HG03520 (cell line): Measurements from ENCODE around the gene PBRM1.

Experiments used
- ATAC-seq: cut with Tn5 transposase; IDR thresholded peaks from one replicate; pipeline ENCODE4 v1.9.1; 2021; ENCODE audit warnings: mild to moderate bottlenecking, moderate library complexity; ENCODE audit not compliant: unreplicated experiment

Gene PBRM1

DNA sequence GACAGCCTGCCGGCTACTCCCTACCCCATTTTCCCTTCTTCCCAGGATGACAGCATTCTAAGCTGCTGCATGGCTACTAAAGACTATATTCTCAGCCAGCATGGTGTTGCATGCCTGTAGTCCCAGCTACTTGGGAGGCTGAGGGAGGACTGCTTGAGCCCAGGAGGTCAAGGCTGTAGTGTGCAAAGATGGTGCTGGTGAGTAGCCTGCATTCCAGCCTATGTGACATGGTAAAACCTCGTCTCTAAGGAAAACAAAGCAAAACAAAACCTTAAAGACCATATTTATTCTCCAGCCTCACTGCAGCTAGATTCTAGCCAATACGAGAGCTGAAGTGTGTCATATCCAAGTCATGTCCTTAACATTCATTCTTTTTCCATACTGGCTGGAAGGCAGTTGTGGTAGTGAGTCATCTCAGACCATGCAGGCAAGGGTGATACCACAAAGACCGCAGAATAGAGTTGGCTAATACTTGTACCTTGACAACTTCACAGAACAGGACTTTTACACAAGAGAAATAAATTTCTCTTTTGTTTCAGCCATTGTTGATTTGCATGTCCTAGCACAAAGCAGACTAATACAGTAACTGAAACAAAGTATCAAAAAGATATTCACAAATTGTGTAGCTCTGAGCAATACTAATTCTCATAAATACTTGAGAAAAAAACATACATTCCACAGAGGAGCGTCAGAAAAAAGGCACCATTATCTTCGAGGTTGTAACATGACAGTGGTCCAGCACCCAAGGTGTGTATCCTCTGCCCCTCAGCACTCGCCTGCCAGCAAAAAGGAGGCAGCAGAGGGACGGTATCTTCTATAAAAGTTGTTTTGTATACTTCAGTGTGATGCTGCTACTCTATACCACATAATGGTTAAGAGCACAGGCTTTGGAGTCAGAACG is 14.8 kb downstream of the PBRM1 start:
- ATAC-seq, result peak; percentile 75

DNA sequence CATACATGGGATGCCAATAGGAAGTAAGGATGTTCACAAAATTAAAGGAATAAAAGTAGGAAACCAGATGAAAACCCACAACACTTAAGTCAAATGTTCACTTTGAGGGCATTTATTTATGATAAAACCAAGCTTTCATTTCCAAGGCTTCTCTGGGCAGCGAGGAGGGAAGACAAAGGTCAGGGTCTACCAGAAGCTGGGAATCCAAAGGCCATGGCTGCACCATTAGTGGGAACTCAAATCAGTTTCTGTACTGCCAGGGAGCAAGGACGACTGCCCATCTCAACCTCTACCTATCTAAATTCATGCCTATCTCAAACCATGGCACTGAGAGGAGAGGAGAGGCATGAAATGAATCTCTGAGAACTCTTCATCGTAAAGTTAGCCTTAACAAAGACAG is 22.6 kb downstream of the PBRM1 start:
- ATAC-seq, result no peak

DNA sequence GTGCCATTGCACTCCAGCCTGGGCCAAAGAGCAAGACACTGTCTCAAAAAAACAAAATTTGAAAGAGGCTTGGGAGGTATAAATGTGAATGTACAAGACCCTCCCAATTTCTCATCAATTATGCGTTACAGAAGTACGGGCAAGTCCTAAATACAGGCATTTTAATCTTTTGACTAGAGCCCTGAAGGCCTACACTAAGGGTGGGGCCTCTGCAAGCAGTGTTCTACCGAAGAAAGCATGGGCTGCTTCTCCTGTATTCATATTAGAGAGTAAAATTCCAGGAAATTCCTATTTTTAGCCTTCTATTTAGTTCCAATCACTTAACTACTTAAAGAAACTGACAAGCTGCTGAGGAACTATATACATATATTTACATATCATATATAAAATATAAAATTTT is 25.7 kb downstream of the PBRM1 start:
- ATAC-seq, result no peak

- ATAC-seq, result no peak
Measured at GRCh38 chr3:52655895-52656294, 29.8 kb downstream of the PBRM1 start.

- no peak for ATAC-seq
Measured at GRCh38 chr3:52651592-52651991, 34.1 kb downstream of the PBRM1 start.

DNA sequence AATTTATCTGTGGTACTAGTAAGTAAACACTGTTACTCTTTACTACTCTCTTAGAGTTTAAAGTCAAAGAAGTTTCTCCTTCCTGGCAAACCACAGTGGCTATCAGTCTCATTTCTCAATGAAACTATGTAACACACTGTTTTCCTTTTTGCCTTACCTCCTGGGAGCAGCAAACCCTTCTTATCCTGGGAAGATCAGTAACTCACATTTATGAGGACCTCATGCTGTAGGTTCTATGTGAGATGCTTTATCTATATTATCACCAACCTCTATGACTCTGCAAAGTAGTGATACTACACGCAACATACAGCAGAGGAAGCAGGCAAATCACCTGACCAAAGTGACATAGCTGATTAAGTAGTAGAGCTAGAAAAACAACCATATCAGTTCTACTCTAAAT is 35.3 kb downstream of the PBRM1 start:
- no peak for ATAC-seq

- ATAC-seq, result no peak
Measured at GRCh38 chr3:52649461-52650210, 36.1 kb downstream of the PBRM1 start.

DNA sequence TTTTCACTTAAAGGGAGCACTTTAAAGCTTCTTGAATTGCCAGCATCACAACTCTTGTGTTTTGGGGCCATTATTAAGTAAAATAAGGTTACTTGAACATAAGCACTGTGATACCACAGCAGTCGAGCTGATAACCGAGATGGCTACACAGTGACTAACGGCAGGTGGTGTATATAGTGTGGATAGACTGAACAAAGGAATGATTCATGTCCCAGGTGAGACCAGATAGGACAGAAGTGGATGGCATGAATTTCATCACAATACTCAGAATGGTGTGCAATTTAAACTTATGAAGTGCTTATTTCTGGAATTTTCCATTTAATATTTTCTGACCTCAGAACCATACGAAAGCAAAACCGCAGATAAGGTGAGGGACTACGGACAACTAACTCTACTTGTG is 40.2 kb downstream of the PBRM1 start:
- no peak for ATAC-seq

- ATAC-seq, result no peak
Measured at GRCh38 chr3:52636673-52637072, 49.0 kb downstream of the PBRM1 start.

DNA sequence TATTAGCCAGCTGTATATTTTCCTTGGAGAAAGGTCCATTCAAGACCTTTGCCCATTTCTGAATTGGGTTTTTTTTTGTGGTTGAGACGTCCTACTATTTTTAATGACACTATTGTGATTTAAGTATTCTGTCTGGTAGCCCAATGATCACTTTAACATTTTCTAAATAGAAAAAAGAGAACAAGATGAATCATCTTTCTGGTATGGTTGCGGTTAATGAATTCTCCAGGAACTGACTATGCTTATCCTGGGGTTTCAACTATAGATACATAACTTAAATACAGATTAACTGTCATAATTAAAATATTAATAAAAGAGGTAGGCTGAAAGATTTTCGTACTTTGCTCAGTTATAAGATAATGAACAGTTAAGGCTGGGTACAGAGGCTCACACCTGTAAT is 51.9 kb downstream of the PBRM1 start:
- ATAC-seq, result no peak

DNA sequence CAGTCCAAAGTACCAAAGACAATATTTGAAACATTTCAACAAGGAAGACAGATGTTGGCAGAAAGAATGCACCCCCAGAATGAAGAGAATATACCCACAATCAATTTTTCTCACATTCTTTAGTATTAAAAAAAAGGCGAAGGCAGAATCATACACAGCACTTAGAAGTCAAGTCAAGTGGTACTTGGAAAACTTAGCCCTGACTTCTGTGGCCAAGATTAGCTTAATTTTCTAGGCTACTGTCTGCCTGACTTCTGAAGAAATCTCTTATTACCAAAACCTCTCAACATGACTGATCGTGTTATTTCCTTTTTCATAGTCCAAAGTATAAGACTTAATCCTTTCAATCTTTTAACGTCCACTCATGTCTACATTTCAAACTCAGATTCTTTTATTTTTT is 60.7 kb downstream of the PBRM1 start:
- no peak for ATAC-seq

DNA sequence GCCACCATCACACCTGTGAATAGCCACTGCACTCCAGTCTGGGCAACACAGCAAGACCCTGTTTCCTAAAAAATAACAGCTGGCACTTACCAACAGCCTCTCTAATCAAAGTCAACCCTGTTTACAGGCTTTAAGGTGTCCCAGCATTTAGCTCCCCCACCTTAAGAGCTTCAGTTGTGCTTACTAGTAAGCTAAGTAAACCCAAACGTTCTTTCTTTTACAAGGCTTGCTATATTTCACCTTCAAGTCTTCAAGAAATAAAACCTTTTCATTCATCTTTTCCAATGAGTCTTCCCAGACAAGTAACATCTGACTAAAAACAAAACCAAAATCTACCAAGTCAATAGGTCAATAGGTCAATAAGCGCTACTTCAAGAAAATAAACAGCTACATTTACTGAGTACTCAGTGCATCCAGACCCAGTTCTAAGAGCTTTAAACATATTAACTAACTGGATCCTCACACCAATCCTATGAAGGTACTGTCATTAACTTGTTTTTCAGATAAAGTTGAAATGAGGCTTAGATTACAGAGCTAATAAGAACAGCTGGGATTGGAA is 62.4 kb downstream of the PBRM1 start:
- no peak for ATAC-seq

DNA sequence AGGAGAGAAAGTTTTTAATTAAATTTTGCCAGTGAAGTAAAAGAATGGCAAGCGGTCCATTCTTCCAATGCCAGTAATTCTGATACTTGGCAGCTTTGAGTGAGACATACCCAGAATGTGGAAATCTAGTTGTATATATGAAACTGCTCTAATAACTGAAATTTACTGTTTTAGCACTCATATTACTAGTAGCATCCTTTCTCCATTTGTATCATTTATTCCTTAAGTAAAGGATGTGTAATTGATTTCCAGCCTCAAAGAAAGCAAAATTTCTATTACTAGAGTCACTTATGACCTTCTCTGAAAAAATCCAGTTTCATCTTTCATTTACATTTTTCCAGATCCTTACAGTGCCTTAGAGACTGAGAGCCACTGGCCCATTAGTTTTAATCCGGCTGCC is 65.1 kb downstream of the PBRM1 start:
- ATAC-seq, result no peak

DNA sequence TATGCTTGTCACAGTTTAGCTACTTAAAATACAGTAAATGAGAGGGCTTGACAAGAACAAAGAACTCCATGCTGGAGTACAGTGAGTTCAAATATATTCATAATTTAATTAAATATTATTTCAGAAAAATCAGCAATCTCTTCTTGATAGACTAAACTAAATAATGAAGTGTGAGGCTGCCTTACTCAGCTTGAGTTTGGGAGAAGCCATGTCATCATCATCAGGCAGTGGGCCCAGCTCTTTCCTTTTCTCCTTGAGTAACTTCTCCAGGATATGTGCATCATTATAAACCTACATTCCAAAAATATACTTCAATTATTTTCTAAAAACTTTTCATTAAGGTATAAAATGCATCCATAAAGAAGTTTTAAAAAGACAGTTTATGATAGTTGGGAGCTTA is 70.5 kb downstream of the PBRM1 start:
- ATAC-seq, result no peak

- no peak for ATAC-seq
Measured at GRCh38 chr3:52614689-52615088, 71.0 kb downstream of the PBRM1 start.

GRCh38 chr3:52609316-52609815 is 76.3 kb downstream of the PBRM1 start:
- no peak for ATAC-seq

DNA sequence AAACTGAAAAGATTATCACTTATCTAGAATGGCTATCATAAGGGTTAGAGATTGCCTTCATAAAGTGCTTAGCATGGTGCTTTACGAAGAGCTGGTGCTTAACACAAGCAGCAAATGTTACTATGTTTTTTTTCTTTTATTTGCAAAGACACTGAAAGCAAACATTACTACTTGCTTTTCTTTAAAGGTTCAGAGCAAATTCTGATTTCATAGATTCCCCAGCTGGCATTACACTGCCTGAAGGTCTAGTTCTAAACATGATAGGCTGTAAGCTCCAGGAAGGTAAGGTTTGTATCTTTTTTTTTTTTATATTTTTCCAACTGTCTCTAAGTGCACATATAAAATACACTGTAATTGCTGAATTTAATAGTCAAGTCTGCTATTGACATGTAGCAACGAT is 77.4 kb downstream of the PBRM1 start:
- ATAC-seq, result no peak

GRCh38 chr3:52606373-52607085 is 79.2 kb downstream of the PBRM1 start:
- ATAC-seq, result no peak

GRCh38 chr3:52600258-52600657 is 85.5 kb downstream of the PBRM1 start:
- ATAC-seq, result no peak

DNA sequence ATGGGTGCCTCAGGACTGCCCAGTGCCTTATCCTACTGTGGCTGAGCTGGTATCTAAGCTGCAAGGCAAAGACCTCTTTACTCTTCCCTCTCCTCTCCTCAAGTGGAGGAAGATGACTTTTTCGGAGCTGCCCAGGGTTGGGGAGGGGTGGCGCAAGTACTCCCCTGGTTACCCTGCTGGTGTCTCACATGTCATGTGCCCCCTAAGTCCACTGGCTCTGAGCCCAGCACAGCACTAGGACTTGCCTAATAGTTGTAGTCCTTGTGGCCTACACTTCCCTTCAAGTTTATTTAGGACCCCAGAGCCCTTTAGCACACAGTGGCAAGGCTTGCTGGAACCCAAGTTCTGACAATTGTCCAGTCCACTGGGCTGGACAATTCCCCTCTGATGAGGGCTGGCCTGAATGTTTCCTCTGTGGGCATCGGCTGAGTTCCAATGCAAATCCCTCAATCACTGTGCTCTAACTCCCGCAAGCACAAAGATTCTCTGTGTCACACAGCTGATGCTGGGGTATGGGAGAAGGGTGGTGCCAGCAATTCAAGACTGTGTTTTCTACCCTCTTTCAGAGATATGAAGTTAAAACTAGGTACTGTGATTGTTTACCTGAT is 89.0 kb downstream of the PBRM1 start:
- no peak for ATAC-seq

DNA sequence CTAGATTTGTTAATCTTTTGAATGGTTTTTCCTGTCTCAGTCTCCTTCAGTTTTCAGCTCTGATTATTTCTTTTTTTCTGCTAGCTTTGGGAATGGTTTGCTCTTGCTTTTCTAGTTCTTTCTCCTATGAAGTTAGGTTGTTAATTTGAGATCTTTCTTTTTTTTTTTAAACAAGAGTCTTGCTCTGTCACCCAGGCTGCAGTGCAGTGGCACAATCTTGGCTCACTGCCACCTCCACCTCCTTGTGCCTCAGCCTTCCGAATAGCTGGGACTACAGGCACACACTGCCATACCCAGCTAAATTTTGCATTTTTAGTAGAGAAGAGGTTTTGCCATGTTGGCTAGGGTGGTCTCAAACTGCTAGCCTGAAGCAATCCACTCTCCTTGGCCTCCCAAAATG is 92.6 kb downstream of the PBRM1 start:
- ATAC-seq, result no peak
